ENCODE measurements around the gene INSYN1. TPM values are rescaled to one million over a fixed set of nuclear protein-coding genes. Genes with fewer than 3 reads are reported as not detected.

The INSYN1 gene
- total RNA-seq, 2 donors from 2014 or later = 1.3 to 3.6 TPM

DNA sequence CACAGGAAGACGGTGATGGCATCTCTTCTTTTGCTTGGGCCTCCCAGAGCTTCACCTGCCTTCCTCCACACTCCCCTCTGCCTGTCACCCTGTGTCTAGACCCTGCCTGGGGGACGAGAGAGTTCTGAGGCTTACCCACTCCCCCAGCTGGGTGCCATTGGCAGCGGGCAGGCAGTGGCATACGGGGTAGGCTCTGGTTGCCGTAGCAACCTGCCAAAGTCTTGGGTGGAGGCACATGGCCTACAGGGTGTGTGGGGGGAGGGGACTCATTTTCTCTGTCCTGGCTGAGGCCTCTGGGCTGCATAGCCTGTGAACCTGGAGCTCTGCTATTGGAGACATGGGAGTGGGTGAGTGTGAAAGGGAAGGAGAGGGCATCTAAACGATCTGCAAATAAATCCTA lies 4.4 kb downstream of the INSYN1 start:
- TF ChIP-seq POLR2A (IDR thresholded peaks at IDR 0.05) (no peak), CTCF (IDR thresholded peaks at IDR 0.05) (no peak)
- Histone ChIP-seq H3K9me3 (no peaks in the 10 kb centered on the region), H3K27me3 (peaks cover 0 to 8% of the 10 kb centered on the region in 2 donors), H3K36me3 (replicated peaks in 1 of 2; ENCODE audit: insufficient read depth in 1 of 2, low read depth in 2 of 2) (no peaks in the 10 kb centered on the region), H3K4me3 (no peak overlapping the region), H3K27ac (no peak overlapping the region), H3K4me1 (peaks cover 9% of the 10 kb centered on the region)
- intact Hi-C loops (cut with DNase I) = no loop called here
- 57 to 61% methylated on average over 6 of the region's 6 CpGs for WGBS, 2 donors
- ATAC-seq (no peak), DNase-seq (no peak)

DNA sequence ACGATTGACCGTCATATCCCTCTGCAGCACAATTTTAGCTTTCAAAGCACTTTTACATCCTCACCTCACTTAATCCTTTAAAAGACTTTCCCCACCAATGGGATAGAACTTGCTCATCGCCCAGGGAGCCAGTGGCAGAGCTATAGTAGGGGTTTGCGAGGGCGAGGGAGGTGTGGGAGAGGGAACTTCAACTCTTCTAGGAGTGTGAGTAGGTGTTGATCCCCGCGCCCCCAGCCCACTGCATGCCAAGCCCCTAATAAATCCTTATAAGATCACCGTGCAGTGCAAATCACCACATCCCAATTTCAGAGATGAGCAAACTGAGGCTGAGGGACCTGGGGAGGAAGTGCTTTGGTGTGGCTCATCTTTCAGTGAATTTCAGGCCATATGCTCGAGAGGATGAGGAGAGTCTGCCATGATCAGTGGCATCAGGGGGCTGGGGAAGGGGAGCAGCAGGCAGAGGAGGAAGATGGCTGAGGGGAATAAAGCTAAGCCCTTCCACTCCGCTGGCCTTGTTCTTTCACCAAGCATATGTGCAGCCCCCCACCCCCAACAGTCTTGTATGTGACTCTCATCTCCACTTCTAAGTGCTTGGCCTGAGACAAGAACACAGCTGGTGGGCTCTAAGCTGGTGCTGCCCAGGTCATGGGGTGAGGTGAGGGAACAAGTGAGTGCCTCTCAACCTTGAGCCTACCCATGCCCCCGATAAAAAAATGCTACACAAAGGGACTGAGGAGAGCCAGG lies 5.1 kb downstream of the INSYN1 start:
- Histone ChIP-seq H3K36me3 (replicated peaks in 1 of 2; ENCODE audit: insufficient read depth in 1 of 2, low read depth in 2 of 2) (no peaks in the 10 kb centered on the region), H3K4me3 (no peak overlapping the region), H3K27me3 (peaks cover 0 to 8% of the 10 kb centered on the region in 2 donors), H3K4me1 (peaks cover 9% of the 10 kb centered on the region), H3K27ac (no peak overlapping the region), H3K9me3 (no peaks in the 10 kb centered on the region)
- ATAC-seq (no peak), DNase-seq (no peak)
- intact Hi-C loops (cut with DNase I) = no loop called here
- WGBS, 2 donors = 66 to 74% methylated on average over 11 of the region's 11 CpGs
- TF ChIP-seq CTCF (IDR thresholded peaks at IDR 0.05) (no peak), POLR2A (IDR thresholded peaks at IDR 0.05) (no peak)

DNA sequence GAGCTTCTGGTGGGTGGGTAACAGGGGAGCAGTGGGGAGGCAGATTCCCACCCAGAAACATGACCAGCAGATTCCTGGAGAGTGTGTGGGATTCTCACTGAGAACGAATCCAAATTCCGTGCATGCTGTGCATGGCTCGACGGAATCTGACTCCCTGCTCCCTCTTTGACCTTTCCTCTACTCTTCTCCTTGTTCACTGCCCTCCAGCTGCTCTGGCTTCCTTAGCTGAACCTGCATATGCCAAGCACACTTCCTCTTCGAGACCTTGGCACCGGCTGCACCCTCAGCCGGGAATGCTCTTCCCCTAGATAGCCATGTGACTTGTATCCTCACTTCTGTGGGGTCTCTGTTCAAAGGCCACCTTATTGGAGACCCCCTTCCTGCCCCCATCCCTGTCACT lies 6.3 kb downstream of the INSYN1 start:
- Histone ChIP-seq H3K4me3 (no peak overlapping the region), H3K27me3 (peaks cover 0 to under 1% of the 10 kb centered on the region in 2 donors), H3K36me3 (replicated peaks in 1 of 2; ENCODE audit: insufficient read depth in 1 of 2, low read depth in 2 of 2) (no peaks in the 10 kb centered on the region), H3K4me1 (peaks cover under 1% of the 10 kb centered on the region), H3K9me3 (no peaks in the 10 kb centered on the region), H3K27ac (no peak overlapping the region)
- no peak for TF ChIP-seq CTCF (IDR thresholded peaks at IDR 0.05)
- no peak for TF ChIP-seq POLR2A (IDR thresholded peaks at IDR 0.05)
- DNase-seq = no peak
- intact Hi-C loops (cut with DNase I) = no loop called here
- ATAC-seq = no peak
- WGBS, 2 donors = 29 to 30% methylated on average over 7 of the region's 7 CpGs

DNA sequence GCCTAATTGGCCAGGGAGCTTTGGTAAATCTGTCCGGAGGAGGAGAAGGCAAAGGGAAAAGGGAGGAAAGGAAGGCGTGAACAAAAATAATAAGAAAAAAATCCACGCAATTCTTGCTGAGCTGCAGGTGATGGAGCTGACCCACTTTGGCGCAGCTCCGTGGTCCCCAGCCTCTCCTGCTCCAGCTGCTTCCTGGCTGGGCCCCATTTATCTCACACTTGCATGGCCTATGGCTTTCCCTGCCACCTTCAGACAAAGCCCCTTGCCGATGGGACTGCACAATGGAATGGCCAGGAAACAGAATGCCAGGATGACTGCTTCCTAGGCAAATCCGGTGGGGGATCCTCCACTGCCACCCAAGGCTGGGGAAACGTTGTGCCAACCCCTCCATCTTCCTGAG lies 6.9 kb downstream of the INSYN1 start:
- Histone ChIP-seq H3K4me1 (no peaks in the 10 kb centered on the region), H3K27me3 (no peaks in the 10 kb centered on the region), H3K36me3 (replicated peaks in 1 of 2; ENCODE audit: insufficient read depth in 1 of 2, low read depth in 2 of 2) (no peaks in the 10 kb centered on the region), H3K9me3 (no peaks in the 10 kb centered on the region), H3K4me3 (no peak overlapping the region), H3K27ac (no peak overlapping the region)
- TF ChIP-seq CTCF (IDR thresholded peaks at IDR 0.05) = no peak
- no peak for TF ChIP-seq POLR2A (IDR thresholded peaks at IDR 0.05)
- WGBS, 2 donors = 43 to 48% methylated on average over 8 of the region's 8 CpGs
- intact Hi-C loops (cut with DNase I) = no loop called here
- ATAC-seq (no peak), DNase-seq (no peak)

GRCh38 chr15:73745073-73745472 lies 8.1 kb downstream of the INSYN1 start:
- DNase-seq (no peak), ATAC-seq (no peak)
- no peak overlapping the region for H3K27ac ChIP-seq
- intact Hi-C loops (cut with DNase I) = no loop called here
- H3K4me1 ChIP-seq = no peaks in the 10 kb centered on the region
- no peaks in the 10 kb centered on the region for H3K27me3 ChIP-seq
- 54 to 62% methylated on average over 7 of the region's 7 CpGs for WGBS, 2 donors
- no peaks in the 10 kb centered on the region for H3K9me3 ChIP-seq
- no peak overlapping the region for H3K4me3 ChIP-seq
- TF ChIP-seq CTCF (IDR thresholded peaks at IDR 0.05) (no peak), POLR2A (IDR thresholded peaks at IDR 0.05) (no peak)
- H3K36me3 ChIP-seq (replicated peaks in 1 of 2; ENCODE audit: insufficient read depth in 1 of 2, low read depth in 2 of 2) = no peaks in the 10 kb centered on the region
